Measurements from ENCODE around the gene CMTM3. TPM values are rescaled to one million over a fixed set of nuclear protein-coding genes. Genes with fewer than 3 reads are reported as not detected.
"Not testable (repeated sequence)": the region's sequence is repeated elsewhere in the genome, so short reads cannot be mapped to it uniquely, and the experiment has no call there.

The CMTM3 gene
- polyA plus RNA-seq, 1 experiment, result 35.5 TPM

GRCh38 chr16:66629856-66630255 is 25.4 kb downstream of the CMTM3 start:
- POLR2A ChIA-PET, result no interaction called here
- H3K36me3 ChIP-seq (ENCODE audit: control insufficient read depth, insufficient read depth, low read length), result no peaks in the 10 kb centered on the region
- no peak for TF ChIP-seq CTCF (IDR thresholded peaks at IDR 0.05; ENCODE audit: insufficient read depth, low read depth, low read length)
- CTCF ChIA-PET, result interaction anchor here (1.5 kb wide), 1 partner anchor 20 kb away, joined by 6 read pairs; no protein-coding TSS in a partner anchor
- no peaks in the 10 kb centered on the region for H3K27me3 ChIP-seq (ENCODE audit: control insufficient read depth, insufficient read depth, low read length)
- DNase-seq (ENCODE audit: low read depth), result no peak
- no peak overlapping the region for H3K4me3 ChIP-seq (ENCODE audit: low read depth, low read length)

GRCh38 chr16:66630561-66631260 is 26.2 kb downstream of the CMTM3 start:
- H3K27me3 ChIP-seq (ENCODE audit: control insufficient read depth, insufficient read depth, low read length); H3K4me3 ChIP-seq (ENCODE audit: low read depth, low read length); CTCF ChIA-PET; DNase-seq (ENCODE audit: low read depth); POLR2A ChIA-PET; H3K36me3 ChIP-seq (ENCODE audit: control insufficient read depth, insufficient read depth, low read length): not testable (repeated sequence)

GRCh38 chr16:66631558-66631957 is 27.1 kb downstream of the CMTM3 start:
- H3K27me3 ChIP-seq (ENCODE audit: control insufficient read depth, insufficient read depth, low read length); CTCF ChIA-PET; H3K4me3 ChIP-seq (ENCODE audit: low read depth, low read length); DNase-seq (ENCODE audit: low read depth); H3K36me3 ChIP-seq (ENCODE audit: control insufficient read depth, insufficient read depth, low read length); POLR2A ChIA-PET: not testable (repeated sequence)

GRCh38 chr16:66634527-66635196 is 30.2 kb downstream of the CMTM3 start:
- CTCF ChIA-PET, result interaction anchor here (0.8 to 6.0 kb wide), 4 partner anchors 12 to 196 kb away, joined by 3 to 37 read pairs (median 4); partner anchors contain the start of gene NAE1
- no peak for TF ChIP-seq CTCF (IDR thresholded peaks at IDR 0.05; ENCODE audit: insufficient read depth, low read depth, low read length)
- Histone ChIP-seq H3K27me3 (ENCODE audit: control insufficient read depth, insufficient read depth, low read length) (no peaks in the 10 kb centered on the region; the same call in 1 of the 2 replicates), H3K4me3 (ENCODE audit: low read depth, low read length) (no peak overlapping the region), H3K36me3 (ENCODE audit: control insufficient read depth, insufficient read depth, low read length) (no peaks in the 10 kb centered on the region)
- DNase-seq (ENCODE audit: low read depth), result no peak
- POLR2A ChIA-PET, result interaction anchor here (0.6 kb wide), 1 partner anchor 16 kb away, joined by 3 read pairs; no protein-coding TSS in a partner anchor

GRCh38 chr16:66635406-66635805 is 30.9 kb downstream of the CMTM3 start:
- H3K36me3 ChIP-seq (ENCODE audit: control insufficient read depth, insufficient read depth, low read length), result no peaks in the 10 kb centered on the region
- ChIA-PET POLR2A (interaction anchor here (0.6 kb wide), 1 partner anchor 17 kb away, joined by 3 read pairs; no protein-coding TSS in a partner anchor), CTCF (interaction anchor here (0.8 to 6.0 kb wide), 4 partner anchors 11 to 195 kb away, joined by 3 to 37 read pairs (median 4); partner anchors contain the start of gene NAE1)
- H3K4me3 ChIP-seq (ENCODE audit: low read depth, low read length), result no peak overlapping the region
- H3K27me3 ChIP-seq (ENCODE audit: control insufficient read depth, insufficient read depth, low read length), result no peaks in the 10 kb centered on the region; the same call in 1 of the 2 replicates
- no peak for TF ChIP-seq CTCF (IDR thresholded peaks at IDR 0.05; ENCODE audit: insufficient read depth, low read depth, low read length)
- DNase-seq (ENCODE audit: low read depth), result no peak

GRCh38 chr16:66636199-66636598 is 31.7 kb downstream of the CMTM3 start:
- DNase-seq (ENCODE audit: low read depth), result no peak
- H3K4me3 ChIP-seq (ENCODE audit: low read depth, low read length), result no peak overlapping the region
- ChIA-PET POLR2A (no interaction called here), CTCF (interaction anchor here (1.2 to 6.0 kb wide), 3 partner anchors 10 to 194 kb away, joined by 3 to 37 read pairs (median 3); partner anchors contain the start of gene NAE1)
- no peaks in the 10 kb centered on the region; the same call in 1 of the 2 replicates for H3K27me3 ChIP-seq (ENCODE audit: control insufficient read depth, insufficient read depth, low read length)
- no peak for TF ChIP-seq CTCF (IDR thresholded peaks at IDR 0.05; ENCODE audit: insufficient read depth, low read depth, low read length)
- no peaks in the 10 kb centered on the region for H3K36me3 ChIP-seq (ENCODE audit: control insufficient read depth, insufficient read depth, low read length)
